IPS-11a (cell line): ENCODE results near the gene SENP3.
A peak's percentile ranks its signal among the peaks of the same experiment; 100 is the strongest.
"Not testable (repeated sequence)": the region's sequence is repeated elsewhere in the genome, so short reads cannot be mapped to it uniquely, and the experiment has no call there.

Source experiments
- H3K4me3 ChIP-seq: one replicate; pipeline ENCODE4 v1.5.1; 2013; ENCODE audit warnings: low read depth, low read length, control low read depth

Gene SENP3

DNA sequence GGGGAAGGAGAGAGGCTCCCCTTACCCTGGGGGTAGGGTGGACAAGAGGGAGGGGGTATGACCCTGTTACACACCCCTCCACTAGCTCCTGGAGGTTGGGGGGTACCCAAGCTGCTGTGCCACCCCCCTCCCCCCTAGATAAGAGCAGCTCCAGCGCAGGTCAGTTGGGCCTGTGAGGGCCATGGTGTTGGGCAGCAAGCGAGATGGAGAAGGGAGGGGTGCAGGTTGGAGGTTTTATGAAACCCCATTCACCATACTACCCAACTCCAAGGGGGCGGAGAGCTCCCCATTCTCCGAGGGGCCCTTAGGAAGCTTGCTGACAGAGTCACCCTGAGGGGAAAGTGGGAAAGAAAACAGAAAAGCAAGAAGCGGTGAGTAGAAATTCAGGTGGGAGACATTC is 29.9 kb downstream of the SENP3 start:
- H3K4me3 ChIP-seq = no peak overlapping the region

DNA sequence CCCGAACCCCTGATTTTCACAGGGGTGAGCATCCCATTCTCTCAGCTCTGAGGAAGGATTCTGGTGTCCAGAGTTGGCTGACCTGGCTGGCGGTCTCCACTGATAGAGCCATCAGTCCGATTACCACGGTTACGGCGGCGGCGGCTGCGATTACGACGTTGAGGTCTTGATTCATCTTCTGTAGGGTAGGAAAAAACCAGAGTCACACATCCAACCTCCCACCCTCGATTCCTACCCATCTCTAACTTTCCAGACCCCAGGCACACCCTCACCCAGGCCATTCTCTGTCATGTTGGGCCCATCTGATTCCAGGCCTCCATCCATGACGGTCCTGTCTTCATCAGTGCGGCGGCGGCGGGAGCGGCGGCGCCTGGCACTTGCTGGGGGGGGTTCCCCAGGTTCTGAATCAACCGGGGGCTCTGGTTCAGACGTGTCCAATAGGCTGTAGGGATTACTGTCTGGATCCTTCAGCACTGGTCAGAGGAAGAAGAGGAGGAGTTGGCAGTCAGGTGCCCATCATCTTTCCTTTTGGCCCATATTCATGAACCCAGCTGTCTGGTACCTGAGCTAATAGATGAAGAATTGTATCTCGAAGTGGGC is 30.8 kb downstream of the SENP3 start:
- H3K4me3 ChIP-seq = no peak overlapping the region

DNA sequence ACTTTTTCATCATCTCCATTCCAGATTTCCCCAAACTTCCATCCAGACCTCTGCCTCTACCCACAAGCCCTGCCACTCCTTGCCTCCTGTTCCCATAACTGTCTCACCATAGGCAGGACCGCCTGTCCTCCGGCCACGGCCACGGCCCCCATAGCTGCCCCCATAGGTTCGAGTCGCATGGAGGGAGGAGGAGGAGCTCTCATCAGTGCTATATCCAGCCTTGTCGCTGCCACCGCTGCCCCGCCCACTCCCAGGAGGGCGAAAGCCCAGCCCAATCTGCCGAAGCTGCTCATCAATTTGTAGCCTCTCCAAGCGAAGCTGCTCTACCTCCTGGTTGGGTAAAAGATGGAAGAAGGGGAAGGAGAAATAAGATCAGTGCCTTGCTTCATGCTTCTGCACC is 31.6 kb downstream of the SENP3 start:
- H3K4me3 ChIP-seq = no peak overlapping the region

DNA sequence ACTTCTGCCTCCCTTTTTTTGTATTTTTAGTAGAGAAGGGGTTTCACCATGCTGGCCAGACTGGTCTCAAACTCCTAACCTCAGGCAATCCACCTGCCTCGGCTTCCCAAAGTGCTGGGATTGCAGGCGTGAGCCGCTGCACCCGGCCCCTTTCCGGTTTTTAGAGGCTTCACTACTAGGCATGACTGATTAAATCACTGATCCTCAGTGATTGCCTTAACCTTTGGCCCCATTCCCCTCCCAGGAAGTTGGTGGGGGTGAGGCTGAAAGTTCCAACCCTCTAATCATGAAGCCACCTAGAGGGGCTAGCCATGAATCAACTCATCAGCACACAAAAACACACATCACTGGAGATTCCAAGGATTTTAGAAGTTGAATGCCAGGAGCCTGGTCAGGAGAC is 35.8 kb downstream of the SENP3 start:
- H3K4me3 ChIP-seq = not testable (repeated sequence)

DNA sequence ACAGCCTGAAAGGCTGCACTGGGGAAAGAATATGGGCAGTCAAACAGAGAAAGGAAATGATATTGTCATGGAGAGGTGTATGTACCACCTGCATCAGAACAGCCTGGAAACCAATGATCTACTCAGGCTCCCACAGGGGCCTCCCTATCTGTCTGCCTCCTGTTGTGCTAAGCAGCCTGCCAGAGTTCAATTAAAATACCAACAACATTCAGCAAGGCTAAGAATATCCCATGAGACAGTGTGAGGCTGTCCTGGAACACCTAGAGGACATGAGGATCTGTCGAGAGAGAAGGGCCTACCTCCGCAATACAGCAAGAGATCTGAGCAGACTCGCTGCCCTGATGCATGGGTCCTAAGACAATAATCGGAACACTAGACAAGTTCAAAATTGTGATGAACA is 44.6 kb downstream of the SENP3 start:
- no peak overlapping the region for H3K4me3 ChIP-seq

DNA sequence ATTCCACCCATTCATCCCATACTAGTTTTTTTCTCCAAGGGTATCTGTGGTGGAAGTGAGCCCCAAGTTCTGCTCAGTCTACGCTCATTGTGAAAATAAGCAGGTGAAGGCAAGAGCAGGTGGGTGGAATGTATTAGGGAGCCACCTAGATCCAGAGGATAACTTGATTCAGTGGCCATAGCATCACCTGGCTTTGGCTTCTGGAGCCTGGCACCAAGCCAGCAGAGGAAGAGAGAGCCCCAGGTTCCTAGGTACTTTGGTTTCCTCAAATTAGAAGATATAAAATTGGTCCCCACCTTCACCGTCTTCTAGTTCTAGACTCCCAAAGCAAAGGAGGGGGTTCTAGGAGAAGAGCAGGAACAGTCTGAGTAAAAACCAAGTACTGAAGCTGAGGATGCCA is 48.9 kb downstream of the SENP3 start:
- no peak overlapping the region for H3K4me3 ChIP-seq

DNA sequence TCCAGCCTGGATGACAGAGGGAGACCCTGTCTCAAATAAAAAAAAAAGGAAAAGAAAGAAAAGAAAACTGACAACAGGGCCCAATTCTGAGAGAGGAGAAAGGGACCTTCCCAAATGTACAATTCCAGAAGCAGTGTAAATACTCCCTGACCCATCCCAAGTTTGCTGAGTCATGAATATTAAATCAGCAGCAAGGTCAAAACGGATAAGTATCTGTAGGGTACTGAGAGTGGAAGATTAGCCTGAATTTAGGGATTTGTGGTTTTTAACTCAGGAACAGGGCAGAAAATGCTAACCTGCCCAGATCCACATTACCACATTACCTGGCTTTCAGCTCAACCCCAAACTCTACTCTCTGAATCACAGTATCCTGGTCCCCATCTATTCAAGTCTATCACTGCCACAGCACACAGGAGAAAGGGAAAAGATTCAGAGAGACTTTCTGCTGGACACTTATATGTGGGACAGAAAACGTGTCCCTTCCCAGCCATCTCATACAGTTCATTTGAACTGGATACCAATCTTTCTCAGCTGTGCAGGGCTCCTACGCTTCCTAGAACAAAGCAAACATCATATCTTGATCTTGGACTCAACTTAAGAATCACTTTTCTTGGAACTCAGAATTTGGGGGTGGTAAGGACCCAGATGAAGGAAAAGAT is 50.0 kb downstream of the SENP3 start:
- no peak overlapping the region for H3K4me3 ChIP-seq

DNA sequence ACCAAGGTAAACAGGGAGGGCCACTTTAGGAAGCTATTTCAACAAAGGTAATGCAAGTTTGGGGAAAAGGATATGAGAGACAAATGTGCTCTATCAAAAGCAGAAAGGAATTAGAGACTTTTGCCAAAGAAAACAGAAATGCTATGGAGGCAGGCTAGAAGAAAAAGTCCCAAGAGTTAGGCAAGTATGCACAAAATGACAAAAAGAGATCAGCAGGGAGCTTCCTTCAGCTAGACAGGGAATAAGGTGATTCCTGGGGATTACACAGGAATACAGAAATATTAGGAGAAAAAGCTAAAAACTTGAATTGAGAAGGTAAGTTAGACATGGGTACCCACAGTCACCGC is 50.5 kb downstream of the SENP3 start:
- H3K4me3 ChIP-seq = no peak overlapping the region

DNA sequence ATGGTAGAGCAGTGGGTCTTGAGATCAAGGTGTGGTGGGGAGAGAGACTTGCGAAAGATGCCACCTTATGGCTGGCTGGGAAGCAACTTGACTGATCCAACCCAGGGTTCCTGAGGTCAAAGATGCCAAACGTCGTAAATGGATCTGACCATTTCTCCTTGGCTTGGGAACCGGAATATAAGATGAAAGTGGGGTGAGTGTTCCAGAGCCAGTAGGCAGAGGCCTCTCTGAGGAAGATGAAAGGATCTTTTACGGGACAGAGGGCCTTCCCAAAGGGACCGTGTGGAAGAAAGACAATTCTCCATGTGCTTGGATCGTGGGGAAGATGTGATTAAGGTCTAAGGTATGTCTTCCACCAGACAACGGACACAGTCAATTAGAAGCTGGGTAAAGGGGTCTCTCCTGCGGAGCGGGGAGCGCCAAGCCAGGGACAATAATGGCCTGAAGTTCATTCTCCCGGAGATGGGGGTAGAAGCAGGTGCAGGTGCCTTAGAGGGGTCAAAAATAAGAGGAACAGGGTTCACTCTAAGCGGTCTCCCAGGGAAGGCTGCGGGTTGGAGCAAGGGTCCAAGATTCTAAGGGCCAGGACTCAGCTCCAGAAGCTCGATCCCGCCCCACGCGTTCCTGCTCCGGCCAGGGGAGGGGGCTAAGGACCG is 52.2 kb downstream of the SENP3 start:
- peak overlapping the region; percentile 78 for H3K4me3 ChIP-seq

DNA sequence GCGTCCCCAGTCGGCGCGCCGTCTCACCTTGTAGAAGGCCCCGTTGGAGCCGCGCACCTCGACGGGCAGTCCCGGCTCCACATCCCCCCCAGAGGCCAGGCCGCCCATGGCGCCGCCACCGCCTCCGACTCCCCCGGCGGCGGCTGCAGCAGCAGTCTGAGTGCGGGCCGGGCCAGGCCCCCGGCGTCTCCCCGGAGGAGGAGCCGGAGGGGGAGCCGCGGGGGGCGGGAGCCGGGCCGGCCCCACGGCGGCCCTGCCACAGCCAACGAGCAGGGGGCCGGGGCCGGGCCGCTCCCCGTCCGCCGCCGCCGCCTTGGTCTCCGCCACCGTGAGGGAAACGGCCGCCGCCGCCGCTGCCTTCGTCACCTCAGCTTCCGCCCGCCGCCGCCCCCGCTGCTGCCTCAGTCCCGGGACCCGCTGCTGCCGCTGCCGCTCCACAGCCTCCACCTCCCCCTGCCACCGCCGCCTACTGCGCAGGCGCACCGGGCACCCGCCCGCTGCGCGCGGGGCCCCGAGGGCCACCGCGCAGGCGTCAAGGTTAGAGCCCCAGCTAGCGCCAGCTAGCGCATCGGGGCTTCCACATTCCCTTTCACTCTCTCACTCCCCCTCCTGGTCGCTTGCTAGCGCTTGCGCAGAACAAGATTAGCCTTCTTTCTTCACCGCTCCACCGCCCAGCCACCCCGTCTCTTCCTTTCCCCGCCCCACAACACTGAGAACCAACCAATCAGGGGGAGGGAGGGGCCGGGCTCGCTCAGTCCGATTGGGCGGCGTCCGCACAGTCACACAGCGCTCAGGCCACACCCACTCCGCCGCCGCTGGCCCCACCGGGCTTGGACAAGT is 52.9 kb downstream of the SENP3 start, which contains the start of gene FXR2:
TSS of gene FXR2 (minus strand) at position 473 of the 840 bp plus-strand sequence. CDS start at position 108, 365 bp downstream.
- peak within 1 kb of the TSS; percentile 78 for H3K4me3 ChIP-seq

DNA sequence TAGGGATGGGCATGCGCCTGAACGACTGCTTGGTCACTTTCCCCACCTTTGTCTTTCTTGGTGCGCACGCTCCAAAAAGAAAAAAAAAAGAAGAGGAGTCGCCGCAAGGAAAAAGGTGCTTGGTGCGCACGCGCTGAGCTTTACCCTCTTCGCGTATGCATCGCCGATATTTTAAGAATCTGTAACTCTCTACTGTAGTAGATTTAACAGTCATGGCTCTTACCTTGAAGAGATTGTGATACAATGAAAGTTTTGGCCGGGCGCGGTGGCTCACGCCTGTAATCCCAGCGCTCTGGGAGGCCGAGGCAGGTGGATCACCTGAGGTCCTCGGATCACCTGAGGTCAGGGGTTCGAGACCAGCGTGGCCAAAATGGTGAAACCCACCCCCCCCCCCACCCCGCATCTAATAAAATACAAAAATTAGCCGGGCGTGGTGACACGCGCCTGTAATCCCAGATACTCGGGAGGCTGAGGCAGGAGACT is 53.6 kb downstream of the SENP3 start:
- peak overlapping the region; percentile 28 for H3K4me3 ChIP-seq

DNA sequence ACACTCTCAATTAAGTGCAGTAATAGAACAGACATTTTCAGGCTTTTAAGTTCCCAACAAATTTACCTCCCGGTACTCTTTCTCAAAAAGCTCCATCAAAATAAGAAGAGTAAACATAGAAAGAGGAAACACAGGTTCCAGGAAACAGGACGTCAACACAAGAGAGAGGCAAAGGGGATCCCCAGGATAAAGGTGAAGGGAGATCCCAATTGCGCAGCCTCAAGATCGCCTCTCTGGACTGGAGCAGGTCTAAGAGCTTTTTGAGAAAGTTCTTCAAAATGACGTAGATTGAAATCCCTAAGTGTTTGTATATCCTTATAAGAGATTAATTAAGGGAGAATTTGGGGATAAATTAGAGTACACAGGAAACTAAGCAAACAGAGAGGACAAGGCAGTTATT is 56.9 kb downstream of the SENP3 start:
- no peak overlapping the region for H3K4me3 ChIP-seq

DNA sequence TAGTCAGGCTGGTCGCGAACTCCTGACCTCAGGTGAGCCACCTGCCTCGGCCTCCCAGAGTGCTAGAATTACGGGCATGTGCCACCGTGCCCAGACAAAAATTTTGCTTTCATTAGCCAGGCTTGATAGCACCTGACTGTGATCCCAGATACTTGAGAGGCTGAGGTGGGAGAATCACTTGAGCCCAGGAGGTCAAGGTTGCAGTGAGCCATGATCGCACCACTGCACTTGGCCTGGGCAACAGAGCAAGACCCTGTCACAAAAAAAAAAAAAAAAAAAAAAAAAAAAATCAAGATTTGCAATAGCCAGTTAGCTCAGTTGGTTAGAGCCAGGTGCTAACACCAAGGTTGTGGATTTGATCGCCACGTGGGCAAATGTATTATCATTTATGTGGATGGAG is 59.1 kb downstream of the SENP3 start:
- H3K4me3 ChIP-seq = no peak overlapping the region
